Measurements from ENCODE around the gene SEC24C. TPM values are rescaled to one million over a fixed set of nuclear protein-coding genes. Genes with fewer than 3 reads are reported as not detected.

The SEC24C gene
- total RNA-seq, 1 experiment from 2014 or later = 74.9 TPM

GRCh38 chr10:73763343-73763742 is 19.2 kb downstream of the SEC24C start:
- TF ChIP-seq CTCF (conservative IDR thresholded peaks at IDR 0.05; ENCODE audit: low read depth, low read length) = no peak
- TF ChIP-seq EZH2 (IDR thresholded peaks at IDR 0.05; ENCODE audit: borderline replicate concordance, low read depth, low read length, poor library complexity, severe bottlenecking) = no peak
- DNase-seq (ENCODE audit: low spot score) = no peak
- no peak overlapping the region for H3K27ac ChIP-seq (ENCODE audit: low read depth, low read length, poor library complexity, severe bottlenecking)
- BruUV-seq (replicated peaks) = no TSS peak
- H3K27me3 ChIP-seq (replicated peaks; ENCODE audit: insufficient read depth, low read depth, low read length, poor library complexity) = no peaks in the 10 kb centered on the region
- no peaks in the 10 kb centered on the region for H3K9me3 ChIP-seq (ENCODE audit: low read depth, low read length, poor library complexity, severe bottlenecking)
- POLR2A ChIA-PET (ENCODE audit: low non-redundant PET) = no interaction called here
- intact Hi-C loops (cut with micrococcal nuclease; ENCODE audit: unreplicated experiment) = no loop called here
- no peak overlapping the region for H3K4me3 ChIP-seq (ENCODE audit: low read depth, low read length, poor library complexity, severe bottlenecking)
- no peaks in the 10 kb centered on the region for H3K4me1 ChIP-seq (ENCODE audit: insufficient read depth, low read length, poor library complexity, severe bottlenecking)
- peaks cover 76% of the 10 kb centered on the region for H3K36me3 ChIP-seq (ENCODE audit: insufficient read depth, low read length, poor library complexity, severe bottlenecking)
- CTCF ChIA-PET = no interaction called here

- intact Hi-C loops (cut with micrococcal nuclease; ENCODE audit: unreplicated experiment) = no loop called here
- Histone ChIP-seq H3K4me3 (ENCODE audit: low read depth, low read length, poor library complexity, severe bottlenecking) (no peak overlapping the region), H3K4me1 (ENCODE audit: insufficient read depth, low read length, poor library complexity, severe bottlenecking) (no peaks in the 10 kb centered on the region), H3K36me3 (ENCODE audit: insufficient read depth, low read length, poor library complexity, severe bottlenecking) (peaks cover 75% of the 10 kb centered on the region), H3K27ac (ENCODE audit: low read depth, low read length, poor library complexity, severe bottlenecking) (no peak overlapping the region), H3K9me3 (ENCODE audit: low read depth, low read length, poor library complexity, severe bottlenecking) (no peaks in the 10 kb centered on the region), H3K27me3 (replicated peaks; ENCODE audit: insufficient read depth, low read depth, low read length, poor library complexity) (no peaks in the 10 kb centered on the region)
- no peak for DNase-seq (ENCODE audit: low spot score)
- BruUV-seq (replicated peaks) = no TSS peak
- no peak for TF ChIP-seq CTCF (conservative IDR thresholded peaks at IDR 0.05; ENCODE audit: low read depth, low read length)
- ChIA-PET POLR2A (ENCODE audit: low non-redundant PET) (no interaction called here), CTCF (no interaction called here)
Measured at GRCh38 chr10:73765066-73765465, 20.9 kb downstream of the SEC24C start.

- BruUV-seq (replicated peaks) = no TSS peak
Measured at GRCh38 chr10:73768881-73769280, 24.7 kb downstream of the SEC24C start.

More at GRCh38 chr10:73768881-73769280, 24.7 kb downstream of the SEC24C start:
- H3K27me3 ChIP-seq (replicated peaks; ENCODE audit: insufficient read depth, low read depth, low read length, poor library complexity) = no peaks in the 10 kb centered on the region
- no peak overlapping the region for H3K27ac ChIP-seq (ENCODE audit: low read depth, low read length, poor library complexity, severe bottlenecking)
- peak; percentile 19 for DNase-seq (ENCODE audit: low spot score)
- H3K4me1 ChIP-seq (ENCODE audit: insufficient read depth, low read length, poor library complexity, severe bottlenecking) = peaks cover 2% of the 10 kb centered on the region
- H3K9me3 ChIP-seq (ENCODE audit: low read depth, low read length, poor library complexity, severe bottlenecking) = no peaks in the 10 kb centered on the region
- TF ChIP-seq CTCF (conservative IDR thresholded peaks at IDR 0.05; ENCODE audit: low read depth, low read length) = no peak
- TF ChIP-seq EZH2 (IDR thresholded peaks at IDR 0.05; ENCODE audit: borderline replicate concordance, low read depth, low read length, poor library complexity, severe bottlenecking) = no peak
- peaks cover 52% of the 10 kb centered on the region for H3K36me3 ChIP-seq (ENCODE audit: insufficient read depth, low read length, poor library complexity, severe bottlenecking)
- H3K4me3 ChIP-seq (ENCODE audit: low read depth, low read length, poor library complexity, severe bottlenecking) = no peak overlapping the region
- intact Hi-C loops (cut with micrococcal nuclease; ENCODE audit: unreplicated experiment) = no loop called here
- ChIA-PET POLR2A (ENCODE audit: low non-redundant PET) (no interaction called here), CTCF (no interaction called here)
